Uterus (tissue), 4 donors: Measurements from ENCODE around the gene EFNA4. TPM values are rescaled to one million over a fixed set of nuclear protein-coding genes. Genes with fewer than 3 reads are reported as not detected.

Source experiments
- DNase-seq, 2 donors: peaks; one replicate each; pipeline ENCODE4 v3.0.0-alpha.2; 2019 to 2020
- H3K27ac ChIP-seq, 2 donors: fragments of 200-600 bp; sonication (generic); 1 replicate in 1 of 2; 2 replicates in 1 of 2; pipeline ENCODE4 v1.5.1; 2016 to 2018
- H3K27me3 ChIP-seq, 2 donors: fragments of 200-600 bp; sonication (generic); one replicate each; pipeline ENCODE4 v1.5.1; 2018 to 2019; ENCODE audit warnings: control low read depth in 1 of 2
- H3K36me3 ChIP-seq, 2 donors: fragments of 200-600 bp; sonication (generic); one replicate each; pipeline ENCODE4 v1.5.1; 2019; ENCODE audit warnings: control low read depth in 1 of 2
- H3K4me1 ChIP-seq, 2 donors: fragments of 200-600 bp; sonication (generic); one replicate each; pipeline ENCODE4 v1.5.1; 2018 to 2019; ENCODE audit warnings: control low read depth in 1 of 2
- H3K4me3 ChIP-seq, 2 donors: fragments of 200-600 bp; sonication (generic); 1 replicate in 1 of 2; 2 replicates in 1 of 2; pipeline ENCODE4 v1.5.1; 2018 to 2019; ENCODE audit warnings: mild to moderate bottlenecking in 1 of 2
- H3K9me3 ChIP-seq, 2 donors: fragments of 200-600 bp; sonication (generic); one replicate each; pipeline ENCODE4 v1.5.1; 2019; ENCODE audit warnings: control low read depth in 1 of 2
- CTCF ChIP-seq, 4 experiments: fragments of 200-600 bp in 2 of 4; fragments of 450-650 bp in 2 of 4; sonication (generic) in 2 of 4; IDR thresholded peaks; one replicate each; pipeline ENCODE4 v1.5.1; 2016 to 2019; ENCODE audit warnings: antibody characterized with exemption in 4 of 4, mild to moderate bottlenecking in 2 of 4, moderate library complexity in 1 of 4
- POLR2A ChIP-seq, 2 donors: fragments of 450-650 bp; IDR thresholded peaks; one replicate each; pipeline ENCODE4 v1.6.1; 2016; ENCODE audit warnings: antibody characterized with exemption in 2 of 2, mild to moderate bottlenecking in 1 of 2, moderate library complexity in 1 of 2
- intact Hi-C: fragments of 100-400 bp; cut with DNase I; formaldehyde crosslinking; loops from one replicate; pipeline ENCODE4 v1.15.1; 2023; ENCODE audit warnings: low total_unique reads
- total RNA-seq, 4 donors: library from RNA; depleted of rRNA in 3 of 4; stranded (reverse); fragments of >200 nt in 3 of 4; gene quantifications; one replicate each; pipeline versions ENCODE4 v1.1.0 to v1.2.4, GENCODE V29; 2014 to 2023
- donor health status: DM: yes; HTN: yes; CAD: no.

EFNA4 gene
- total RNA-seq, 4 donors from 2014 or later: 8.0 to 8.4 TPM; not detected in 2

- H3K36me3 ChIP-seq: no peaks in the 10 kb centered on the region
- H3K4me1 ChIP-seq: peaks cover 10 to 49% of the 10 kb centered on the region in 2 donors
- no peak overlapping the region for H3K4me3 ChIP-seq
- no peaks in the 10 kb centered on the region for H3K9me3 ChIP-seq
- H3K27ac ChIP-seq: no peak overlapping the region
- TF ChIP-seq CTCF (IDR thresholded peaks at IDR 0.05) (no peak), POLR2A (IDR thresholded peaks at IDR 0.05) (no peak)
- peaks cover 42 to 43% of the 10 kb centered on the region in 2 donors for H3K27me3 ChIP-seq
- DNase-seq: no peak
- intact Hi-C loops: no loop called here
Measured at GRCh38 chr1:155082301-155083051, 18.9 kb downstream of the EFNA4 start.

- Histone ChIP-seq H3K27me3 (peaks cover 42 to 43% of the 10 kb centered on the region in 2 donors), H3K36me3 (no peaks in the 10 kb centered on the region), H3K4me3 (no peak overlapping the region), H3K4me1 (peaks cover 10 to 49% of the 10 kb centered on the region in 2 donors), H3K27ac (no peak overlapping the region), H3K9me3 (no peaks in the 10 kb centered on the region)
- TF ChIP-seq CTCF (IDR thresholded peaks at IDR 0.05) (no peak), POLR2A (IDR thresholded peaks at IDR 0.05) (no peak)
- intact Hi-C loops: no loop called here
- no peak for DNase-seq
Measured at GRCh38 chr1:155083052-155083541, 19.6 kb downstream of the EFNA4 start.

GRCh38 chr1:155083865-155084721 is 20.6 kb downstream of the EFNA4 start:
- H3K36me3 ChIP-seq: no peaks in the 10 kb centered on the region
- intact Hi-C loops: no loop called here
- peak overlapping the region in 1 of 2 donors; percentile 91 for H3K27ac ChIP-seq
- H3K4me1 ChIP-seq: peaks cover 10 to 41% of the 10 kb centered on the region in 2 donors
- peak overlapping the region in 1 of 2 donors; percentile 74 for H3K4me3 ChIP-seq
- H3K9me3 ChIP-seq: no peaks in the 10 kb centered on the region
- TF ChIP-seq POLR2A (IDR thresholded peaks at IDR 0.05) (no peak), CTCF (IDR thresholded peaks at IDR 0.05) (no peak)
- DNase-seq: peak; percentile 41 to 66
- peaks cover 42 to 43% of the 10 kb centered on the region in 2 donors for H3K27me3 ChIP-seq

GRCh38 chr1:155084722-155085503 is 21.4 kb downstream of the EFNA4 start:
- H3K36me3 ChIP-seq: no peaks in the 10 kb centered on the region
- H3K9me3 ChIP-seq: no peaks in the 10 kb centered on the region
- peak overlapping the region; percentile 60 to 74 for H3K4me3 ChIP-seq
- peaks cover 7 to 33% of the 10 kb centered on the region in 2 donors for H3K4me1 ChIP-seq
- peak; percentile 91 for DNase-seq
- intact Hi-C loops: no loop called here
- H3K27me3 ChIP-seq: peaks cover 38 to 41% of the 10 kb centered on the region in 2 donors
- H3K27ac ChIP-seq: peak overlapping the region; percentile 84 to 91
- TF ChIP-seq POLR2A (IDR thresholded peaks at IDR 0.05): peak; percentile 37 to 46
- TF ChIP-seq CTCF (IDR thresholded peaks at IDR 0.05): peak; percentile 86 to 99 (median 96)
